AG09309 (cell line): ENCODE data around the gene MYO10.

ENCODE experiments used
- DNase-seq: peaks from one replicate; pipeline ENCODE4 v3.0.0-alpha.2; 2010; ENCODE audit warnings: low read depth
- H3K4me3 ChIP-seq: 2 replicates; pipeline ENCODE4 v1.5.1; 2011; ENCODE audit warnings: mild to moderate bottlenecking, low read depth, low read length, moderate library complexity; ENCODE audit not compliant: control insufficient read depth
- CTCF ChIP-seq: IDR thresholded peaks from 2 replicates; pipeline ENCODE4 v1.5.1; 2011; ENCODE audit warnings: mild to moderate bottlenecking, low read depth, low read length, inconsistent platforms; ENCODE audit not compliant: insufficient read depth, control insufficient read depth; ENCODE audit errors: missing control alignments

MYO10 gene

GRCh38 chr5:16791036-16791705, 144.9 kb downstream of the MYO10 start:
- peak; percentile 60 for TF ChIP-seq CTCF
- no peak for DNase-seq
- H3K4me3 ChIP-seq = no peak overlapping the region

- TF ChIP-seq CTCF = no peak
- H3K4me3 ChIP-seq = no peak overlapping the region
- no peak for DNase-seq
Measured at GRCh38 chr5:16788957-16789356, 147.1 kb downstream of the MYO10 start.

GRCh38 chr5:16787278-16787677, 148.8 kb downstream of the MYO10 start:
- H3K4me3 ChIP-seq = no peak overlapping the region
- DNase-seq = no peak
- no peak for TF ChIP-seq CTCF

- DNase-seq = no peak
- TF ChIP-seq CTCF = no peak
- no peak overlapping the region for H3K4me3 ChIP-seq
Measured at GRCh38 chr5:16784843-16785791, 151.0 kb downstream of the MYO10 start.

- no peak for TF ChIP-seq CTCF
- no peak overlapping the region for H3K4me3 ChIP-seq
- peak; percentile 59 for DNase-seq
Measured at GRCh38 chr5:16784088-16784487, 152.0 kb downstream of the MYO10 start.

GRCh38 chr5:16781828-16782626, 154.1 kb downstream of the MYO10 start:
- TF ChIP-seq CTCF = no peak
- DNase-seq = no peak
- H3K4me3 ChIP-seq = no peak overlapping the region
